NCI-H146 treated with DMSO at 0.1 percent for 48 hours (cell line): ENCODE measurements around the gene ANK3.

Experiments
- DNase-seq: peaks from one replicate; lab custom pipeline; 2025; ENCODE audit not compliant: unreplicated experiment; lab: John Stamatoyannopoulos, UW

ANK3 gene

DNA sequence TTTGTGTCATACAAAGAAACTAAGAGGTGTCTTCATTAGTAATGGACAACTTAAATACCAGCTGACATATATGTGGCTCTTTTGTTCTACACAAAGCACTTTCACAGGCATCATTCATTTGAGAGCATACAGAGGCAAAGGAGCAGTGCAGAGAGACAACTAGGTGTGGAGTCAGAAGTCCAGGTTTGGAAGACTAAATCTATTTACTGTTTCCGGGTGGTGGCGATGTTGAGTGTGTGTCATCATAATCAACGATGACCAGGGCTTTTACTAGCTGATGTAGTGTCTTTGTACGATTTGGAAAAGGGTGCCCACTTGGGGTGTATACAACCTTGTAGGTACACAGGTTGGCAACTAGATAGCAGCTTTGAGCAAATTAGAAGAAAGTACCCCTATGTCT lies 287.9 kb downstream of the ANK3 start:
- no peak for DNase-seq

DNA sequence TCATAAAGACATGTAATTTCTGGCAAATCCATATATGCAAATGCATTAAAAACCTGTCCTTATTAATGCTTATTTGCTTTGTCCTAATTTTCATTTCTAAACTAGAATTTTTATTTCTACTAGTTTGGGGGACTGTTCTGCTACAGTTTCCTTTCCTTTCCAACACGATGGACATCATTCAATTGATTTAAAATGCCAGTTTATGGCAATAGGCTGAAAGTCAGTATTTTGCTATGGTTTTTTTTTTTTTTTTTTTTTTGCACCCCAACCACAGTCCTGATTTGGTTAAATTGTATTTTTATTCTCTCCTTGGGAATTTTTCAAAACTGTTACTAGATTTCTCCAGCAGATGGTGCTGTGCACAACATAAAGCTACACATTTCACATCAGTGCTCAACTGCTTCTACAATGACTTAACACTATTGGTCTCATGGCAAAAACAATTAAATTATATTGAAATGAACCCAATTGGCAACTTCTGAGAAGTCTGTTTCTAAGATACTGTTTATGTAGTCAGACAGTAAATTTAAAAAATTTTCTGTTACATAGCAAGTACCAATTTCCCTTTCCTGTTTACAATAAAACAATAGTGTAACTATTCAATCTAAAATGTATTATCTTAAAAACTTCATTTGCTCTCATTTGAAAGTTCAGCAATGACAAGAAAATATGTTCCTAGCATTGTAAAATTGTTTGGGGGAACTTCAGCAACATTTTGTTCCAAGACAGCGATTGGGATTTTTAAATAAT lies 289.5 kb downstream of the ANK3 start:
- peak; percentile 20 for DNase-seq

DNA sequence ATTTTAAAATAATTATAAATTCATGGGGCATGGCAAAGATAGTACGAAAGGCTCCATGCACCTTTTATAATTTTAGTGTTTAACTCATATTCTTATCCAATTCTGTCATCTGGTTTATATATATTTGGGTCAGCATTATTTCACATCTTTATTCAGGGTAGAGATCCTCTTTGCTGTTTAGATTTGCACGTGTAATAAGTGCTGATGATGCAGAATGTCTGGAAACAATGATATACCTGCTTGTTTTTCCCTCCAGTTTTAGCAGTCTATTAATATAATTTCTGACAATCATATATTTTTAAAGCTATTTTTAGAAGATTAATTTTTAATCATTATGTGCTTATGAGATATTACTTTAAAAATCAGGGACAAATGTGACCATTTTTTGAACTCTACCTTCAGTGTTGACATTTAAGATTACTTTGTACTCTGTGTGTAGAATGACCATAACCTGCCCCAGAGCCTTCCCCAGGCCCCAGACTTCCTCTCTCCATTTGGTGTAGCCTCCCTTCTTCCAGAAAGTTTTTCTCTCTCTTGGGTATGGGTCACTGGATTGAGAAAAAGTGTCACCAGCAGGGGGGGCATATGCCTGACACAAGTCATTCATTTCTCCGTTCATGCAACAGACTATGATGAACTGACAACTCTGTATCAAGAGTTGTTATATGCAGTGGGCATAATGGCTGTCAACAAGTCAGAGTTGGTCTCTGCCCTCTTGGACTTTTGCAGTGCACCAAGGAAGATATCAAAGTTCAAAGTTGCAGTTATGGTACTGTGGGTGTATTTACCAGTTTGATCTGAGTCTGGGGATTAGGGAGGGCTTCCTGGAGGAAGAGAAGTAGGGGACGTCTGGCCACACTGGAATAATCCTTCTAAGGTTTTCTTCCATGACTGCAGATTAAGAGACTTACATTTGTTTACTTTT lies 290.7 kb downstream of the ANK3 start:
- DNase-seq, result no peak

DNA sequence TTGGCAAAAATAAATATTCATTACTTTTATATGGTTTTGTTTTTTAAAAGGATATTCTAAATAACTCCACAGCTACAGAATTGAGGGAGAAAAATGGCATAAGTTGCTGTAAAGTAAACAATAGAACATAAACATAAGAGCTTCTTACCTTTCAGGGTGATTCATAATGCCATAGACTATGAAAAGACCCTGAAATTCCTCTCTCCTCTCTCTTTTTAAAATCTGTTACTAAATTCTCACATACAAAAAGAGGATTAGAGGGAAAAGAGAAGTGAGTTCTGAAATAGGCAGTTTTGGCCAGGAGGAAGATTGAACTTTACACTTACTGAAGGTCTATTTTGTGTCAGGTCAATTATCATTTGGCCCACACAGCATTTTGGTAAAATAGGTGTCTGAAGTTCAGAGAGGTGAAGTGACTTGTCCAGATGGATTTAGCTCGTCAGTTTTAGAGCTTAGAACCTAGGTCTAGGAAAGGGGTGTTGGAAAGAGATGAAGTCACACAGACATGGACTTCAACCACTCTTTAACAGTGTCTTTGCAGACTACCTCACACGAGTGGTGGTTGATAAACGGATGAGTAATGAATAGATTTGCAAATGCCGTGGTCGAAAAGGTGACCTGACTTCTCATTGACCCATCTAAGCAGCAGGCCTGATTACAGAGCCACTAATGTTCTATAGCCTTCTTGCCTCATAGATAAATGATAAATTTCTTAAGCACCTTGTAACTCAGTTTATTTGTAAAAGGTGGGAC lies 292.7 kb downstream of the ANK3 start:
- DNase-seq, result no peak

DNA sequence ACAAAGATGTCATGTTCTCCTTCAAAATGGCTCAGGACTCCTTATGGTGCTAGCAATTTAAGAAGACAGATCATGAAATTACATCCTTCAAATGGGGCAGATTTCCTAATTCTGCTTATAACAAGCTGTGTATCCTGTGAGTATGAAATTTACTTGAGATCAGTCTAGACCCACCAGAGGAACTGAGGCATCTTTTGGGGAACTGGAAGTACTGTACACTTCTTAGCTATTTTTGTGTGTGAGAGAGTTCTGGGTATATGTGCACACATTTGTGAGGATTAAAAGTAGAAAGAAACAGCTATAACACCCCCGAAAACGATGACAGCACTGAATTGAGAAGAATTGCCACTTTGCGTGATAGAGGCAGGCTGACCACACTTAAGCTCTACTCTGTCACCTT lies 296.4 kb downstream of the ANK3 start:
- no peak for DNase-seq

DNA sequence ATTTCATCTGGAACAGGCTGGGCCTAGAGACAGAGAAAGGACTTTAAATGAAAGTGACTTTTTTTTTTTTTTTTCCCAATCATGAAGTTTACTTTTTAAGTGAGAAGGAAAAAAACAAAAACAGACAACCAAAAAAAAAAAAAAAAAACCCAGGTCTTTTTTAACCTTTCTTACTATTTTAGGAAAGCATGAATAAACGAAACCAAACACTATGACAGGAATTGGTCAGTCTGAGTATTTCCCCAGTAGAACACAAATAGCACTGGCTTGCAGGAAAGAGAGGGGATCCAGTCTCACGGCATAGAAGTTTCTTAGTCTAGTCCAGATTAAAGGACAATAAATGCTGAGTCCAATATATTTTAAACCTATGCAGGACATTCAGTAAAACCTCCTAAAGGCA lies 302.8 kb downstream of the ANK3 start:
- no peak for DNase-seq

DNA sequence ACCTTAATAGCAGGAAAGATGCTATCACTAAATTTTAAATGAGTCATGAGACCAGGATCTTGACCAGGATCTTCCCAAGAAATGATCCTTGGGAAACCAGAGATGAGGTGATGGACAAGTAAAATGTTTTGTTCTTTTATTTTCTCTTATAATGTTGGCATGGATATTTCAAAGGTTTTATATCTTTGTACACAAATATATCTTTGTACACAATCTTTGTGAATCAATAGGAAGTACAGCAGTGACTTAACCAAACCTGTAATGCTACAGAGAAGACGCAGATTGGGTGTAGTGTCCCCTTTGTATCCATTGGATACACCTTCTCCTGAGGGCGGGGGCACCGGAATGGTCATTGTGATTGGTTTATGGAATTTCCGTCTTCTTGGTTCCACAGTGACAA lies 303.3 kb downstream of the ANK3 start:
- DNase-seq, result no peak

DNA sequence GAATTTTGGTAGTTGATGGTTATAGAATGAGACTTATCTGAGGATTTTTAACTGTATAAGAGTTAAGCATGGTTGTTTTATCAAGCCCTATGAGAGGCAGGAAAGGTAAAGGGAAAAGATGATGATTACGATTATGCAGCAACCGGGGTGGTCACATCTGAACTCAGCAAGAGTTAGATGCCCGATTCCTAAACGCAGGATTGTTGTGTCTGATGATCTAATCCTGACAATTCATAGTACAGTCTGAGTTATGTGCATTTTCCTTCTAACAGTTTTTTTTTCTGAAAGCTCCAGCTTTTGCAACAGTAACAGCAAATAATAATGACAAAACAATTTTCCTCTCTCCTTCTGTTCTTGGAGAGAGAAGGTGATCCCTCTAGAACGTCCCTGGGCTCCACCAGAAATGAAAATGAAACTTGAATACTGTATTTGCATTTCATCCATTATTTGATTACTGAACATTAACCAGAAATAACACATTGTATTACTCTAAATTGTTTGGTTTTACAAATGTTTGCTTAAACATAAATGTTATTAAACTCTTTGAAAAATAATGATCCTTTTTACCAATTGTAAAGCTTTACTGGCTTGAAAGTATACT lies 306.8 kb downstream of the ANK3 start:
- DNase-seq, result no peak

DNA sequence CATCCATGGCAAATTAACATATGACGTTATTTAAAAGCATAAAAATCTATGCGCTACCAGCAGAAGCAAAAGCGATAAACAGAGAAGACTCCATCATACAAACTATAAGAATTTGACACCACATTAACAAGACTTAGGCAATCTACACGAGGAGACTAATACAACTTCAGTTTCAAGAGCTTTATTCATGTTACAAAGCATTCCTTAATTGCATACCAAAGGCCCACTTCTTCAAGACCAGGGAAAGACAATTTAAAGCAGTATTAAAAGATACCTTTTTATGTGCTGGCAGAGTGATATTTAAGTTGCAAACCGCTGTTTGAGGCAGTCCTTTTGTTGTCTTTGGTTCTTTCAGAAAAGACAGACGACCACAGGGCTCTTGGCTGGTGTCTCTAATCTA lies 307.3 kb downstream of the ANK3 start:
- DNase-seq, result no peak

DNA sequence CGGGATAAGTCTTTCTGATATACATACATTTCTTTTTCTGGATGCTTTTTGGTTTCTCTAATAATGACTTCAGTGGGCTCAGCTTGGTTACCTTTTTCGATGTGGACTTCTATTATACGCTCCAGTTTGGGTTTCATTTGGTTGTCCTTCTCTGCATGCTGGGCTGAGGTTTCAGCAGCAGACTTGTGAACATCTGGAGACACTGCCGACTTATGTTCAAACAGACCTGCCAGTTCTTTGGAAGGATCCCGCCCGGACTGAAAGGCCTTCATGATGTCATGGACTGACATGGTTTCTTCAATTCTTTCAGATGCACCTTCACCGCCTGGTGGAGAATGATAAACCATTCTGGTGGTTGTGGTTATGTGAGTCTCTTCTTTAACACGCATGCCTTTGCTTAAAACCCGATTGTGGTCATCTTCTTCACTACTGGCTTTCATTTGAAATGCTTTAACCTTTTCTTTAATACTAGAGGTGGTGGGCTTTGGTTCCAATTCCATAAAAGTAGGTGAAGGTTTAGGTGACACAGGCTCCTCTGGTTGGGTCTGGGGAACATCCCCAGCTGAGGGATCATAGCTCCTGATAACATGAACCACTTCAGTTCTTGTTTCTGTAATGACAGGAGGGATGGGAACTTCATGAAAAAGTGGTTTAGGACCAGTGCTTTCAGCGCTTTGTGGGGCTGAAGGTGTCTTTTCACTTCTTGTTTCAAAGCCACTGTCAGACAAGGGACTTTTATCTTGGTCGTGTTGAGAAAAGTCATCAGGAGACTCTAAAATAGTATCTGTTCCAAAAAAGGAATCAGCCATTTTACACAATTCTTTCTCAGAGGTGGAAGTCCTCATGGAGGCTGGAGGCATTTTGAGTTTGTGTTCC lies 315.7 kb downstream of the ANK3 start:
- no peak for DNase-seq

DNA sequence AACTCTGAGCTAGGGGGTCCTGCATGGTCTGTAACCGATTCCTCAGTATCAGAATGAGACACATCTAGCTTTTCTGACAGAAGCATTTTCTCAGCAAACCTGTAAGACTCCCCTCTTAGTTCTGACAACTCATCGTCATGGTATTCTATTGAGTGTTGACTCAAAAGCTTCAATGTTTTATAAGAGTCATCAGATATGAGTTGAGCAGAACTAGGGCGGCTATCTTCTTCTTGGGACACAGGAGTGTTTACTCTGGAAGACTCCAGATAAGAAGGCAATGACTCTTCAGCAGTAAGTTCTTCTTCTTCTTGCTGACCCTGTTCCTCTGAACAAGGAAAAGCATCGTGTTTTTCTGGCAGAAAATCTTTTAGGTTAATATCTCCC lies 316.3 kb downstream of the ANK3 start:
- no peak for DNase-seq

DNA sequence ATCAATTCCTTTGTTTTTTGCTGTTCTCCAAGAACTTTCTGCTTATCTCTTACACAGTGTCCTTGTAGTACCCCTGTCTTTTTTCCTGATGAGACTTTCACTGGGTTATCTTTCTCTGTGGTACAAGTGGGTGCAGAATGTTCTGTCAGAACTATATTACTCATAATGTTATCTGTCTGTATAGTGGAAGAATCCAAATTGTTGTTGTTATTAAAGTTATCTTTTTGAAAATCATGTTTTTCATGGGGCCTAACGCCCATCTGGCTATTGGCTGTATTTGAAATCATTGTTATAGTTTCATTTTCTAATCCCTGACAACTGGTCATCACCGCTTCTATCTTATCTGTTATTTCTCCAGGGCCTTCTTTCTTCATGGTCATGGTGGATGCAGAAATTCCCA lies 320.4 kb downstream of the ANK3 start:
- DNase-seq, result no peak

DNA sequence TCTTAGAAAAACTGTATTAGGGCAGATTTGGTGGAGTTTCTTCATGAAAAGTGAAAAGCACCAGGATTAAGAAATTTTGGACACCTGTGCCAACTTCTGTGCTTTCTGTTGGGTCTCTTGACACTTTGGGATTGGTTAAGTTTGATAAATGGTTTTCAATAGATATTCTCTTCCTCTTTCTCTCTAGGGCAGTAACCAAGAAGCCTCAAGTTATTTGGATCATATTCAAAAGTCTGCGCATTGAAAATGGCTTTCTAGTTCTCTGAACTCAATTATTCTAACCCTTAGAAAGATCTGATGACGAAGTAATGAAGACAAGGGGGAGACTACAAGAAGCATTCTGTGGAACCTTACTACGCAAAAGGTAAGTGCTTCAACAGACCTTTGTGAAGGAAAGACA lies 339.3 kb downstream of the ANK3 start:
- DNase-seq, result no peak

DNA sequence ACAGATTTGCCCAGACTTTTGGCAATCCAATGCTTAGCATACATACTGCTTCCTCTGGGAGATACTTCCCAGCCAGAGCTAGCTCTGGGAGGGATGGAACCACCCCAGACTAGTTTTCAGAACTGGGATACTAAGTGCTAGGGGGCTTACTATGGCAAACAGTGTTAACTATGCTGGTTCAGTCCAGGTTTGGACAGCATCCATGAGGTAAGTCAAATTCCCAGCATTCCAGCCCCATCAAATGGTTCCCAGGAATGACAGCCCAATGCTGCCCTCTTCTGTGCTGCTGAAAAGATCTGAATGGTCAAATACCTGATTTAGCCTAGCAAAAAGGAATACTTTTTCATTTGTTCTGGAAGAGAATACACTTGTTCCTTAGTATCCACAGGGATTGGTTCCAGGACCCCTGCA lies 341.6 kb downstream of the ANK3 start:
- no peak for DNase-seq

DNA sequence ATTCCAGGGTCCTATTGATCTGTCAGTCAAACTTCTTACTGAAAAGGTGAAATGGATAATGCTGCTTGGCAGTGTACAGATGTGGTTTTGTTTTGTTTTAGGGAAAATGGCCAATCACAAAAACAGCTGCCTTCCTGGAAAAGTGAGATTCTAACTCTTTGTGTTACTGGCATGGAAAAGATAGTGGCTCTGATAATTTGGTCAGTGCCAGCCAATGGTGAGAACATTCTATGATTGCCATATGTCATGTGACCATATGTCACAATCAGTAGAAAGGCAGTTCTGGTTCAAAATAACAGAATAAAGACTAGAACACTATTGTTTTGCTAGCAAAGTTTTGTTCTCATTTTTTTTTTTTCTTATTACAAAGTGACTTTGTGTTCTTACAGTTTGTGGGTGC lies 344.1 kb downstream of the ANK3 start:
- no peak for DNase-seq

DNA sequence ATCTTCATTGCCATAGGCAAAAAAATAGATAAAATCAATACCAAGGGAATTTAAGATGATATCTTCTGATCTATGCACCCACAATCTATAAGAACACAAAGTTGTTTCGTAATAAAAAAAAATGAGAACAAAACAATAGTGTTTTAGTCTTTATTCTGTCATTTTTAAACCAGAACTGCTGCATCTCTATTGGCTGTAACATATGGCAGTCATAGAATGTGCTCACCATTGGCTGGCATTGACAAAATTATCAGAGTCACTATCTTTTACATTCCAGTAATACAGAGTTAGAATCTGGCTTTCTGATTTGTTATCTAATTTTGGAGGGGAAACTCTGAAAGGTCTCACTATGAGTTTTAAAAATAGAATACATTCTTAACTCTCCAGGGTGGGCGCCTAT lies 344.7 kb downstream of the ANK3 start:
- no peak for DNase-seq

DNA sequence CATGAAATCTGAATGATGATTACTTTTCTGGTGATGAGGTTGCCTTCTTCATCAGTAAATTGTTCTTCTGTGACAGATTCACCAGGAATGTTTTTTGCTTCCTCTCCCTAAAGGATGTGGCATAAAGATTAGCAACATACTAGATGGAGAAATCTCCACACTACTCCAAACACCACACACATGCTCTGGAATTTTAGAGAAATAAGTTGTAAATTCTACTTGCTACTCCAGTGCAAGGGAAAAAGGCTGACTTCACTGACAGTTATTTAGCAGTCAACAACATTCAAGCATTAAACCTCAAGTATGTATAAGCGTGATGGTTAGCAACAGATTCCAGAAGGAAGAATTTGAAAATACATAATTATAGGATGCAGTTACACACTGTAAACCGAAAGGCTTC lies 345.4 kb downstream of the ANK3 start:
- DNase-seq, result no peak

DNA sequence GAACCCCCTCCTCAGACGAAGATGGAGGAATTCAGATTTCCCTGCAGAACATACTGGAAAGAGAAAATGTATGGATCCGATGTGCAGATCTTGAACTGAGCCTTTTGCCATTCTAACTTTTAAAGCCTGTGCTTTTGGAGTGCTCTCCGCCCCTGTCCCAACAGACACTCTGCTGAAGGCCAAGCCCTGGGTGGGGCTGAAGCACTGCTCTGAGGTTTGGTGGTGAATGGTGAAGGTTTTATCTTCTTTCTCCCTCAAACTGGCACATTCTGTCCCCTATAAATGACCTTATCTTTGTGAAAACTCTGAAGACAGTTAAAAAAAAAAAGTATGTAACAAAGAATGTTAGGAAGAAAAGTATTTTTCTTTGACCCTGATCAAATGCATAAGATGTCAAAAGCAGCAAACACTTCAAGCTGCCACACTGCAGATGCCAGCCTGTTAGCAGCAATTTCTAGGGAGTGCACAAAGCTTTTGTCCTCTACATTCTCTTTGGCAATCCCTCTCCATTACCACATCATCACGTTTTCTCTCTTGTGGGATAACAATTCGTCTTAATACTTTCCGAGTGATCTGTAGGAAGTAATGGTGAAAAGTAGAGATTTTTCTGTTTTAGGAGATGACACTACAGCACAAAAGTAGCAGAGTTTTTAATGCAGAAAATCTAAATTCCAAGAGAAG lies 346.0 kb downstream of the ANK3 start:
- no peak for DNase-seq

DNA sequence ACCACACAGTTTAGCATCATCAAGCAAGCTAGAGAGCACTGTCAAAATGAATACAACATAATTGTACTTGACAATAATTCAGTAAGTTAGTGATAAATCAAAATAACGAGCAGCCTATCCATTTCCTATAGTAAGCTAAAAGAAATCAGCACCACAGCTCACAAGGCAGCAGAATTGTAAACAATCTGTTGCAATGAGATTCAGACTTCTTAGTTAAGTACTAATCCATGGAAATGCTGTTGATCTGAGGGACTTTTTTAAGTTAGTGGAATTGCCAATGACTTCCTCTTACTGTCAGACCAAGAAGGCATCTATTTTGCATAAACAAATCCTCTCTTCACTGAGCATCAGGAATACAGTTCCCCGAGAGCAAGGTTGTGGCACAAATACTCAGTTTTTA lies 346.8 kb downstream of the ANK3 start:
- peak; percentile 26 for DNase-seq

DNA sequence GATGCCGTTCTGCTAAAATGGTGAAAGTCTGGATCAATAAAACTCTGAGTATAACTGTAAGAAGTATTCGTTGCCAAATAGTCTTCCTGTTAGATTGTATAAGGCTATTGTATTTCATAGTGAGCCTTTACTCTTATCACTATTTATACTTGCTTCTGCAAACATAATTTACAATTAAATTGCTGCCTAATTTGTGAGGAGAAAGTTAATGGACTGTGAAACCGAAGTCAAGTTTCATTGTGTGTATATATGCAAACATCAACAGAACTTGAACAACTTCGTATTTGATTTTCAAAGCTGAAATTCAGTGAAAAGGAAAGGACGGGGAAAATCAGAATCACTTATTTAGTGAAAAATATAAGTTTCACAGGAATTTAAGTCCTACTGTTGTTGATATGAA lies 347.4 kb downstream of the ANK3 start:
- DNase-seq, result peak; percentile 94
